Measurements from ENCODE around the gene SEC14L3. TPM values are rescaled to one million over a fixed set of nuclear protein-coding genes. Genes with fewer than 3 reads are reported as not detected.

SEC14L3 gene
- polyA plus RNA-seq, 3 donors = not detected

DNA sequence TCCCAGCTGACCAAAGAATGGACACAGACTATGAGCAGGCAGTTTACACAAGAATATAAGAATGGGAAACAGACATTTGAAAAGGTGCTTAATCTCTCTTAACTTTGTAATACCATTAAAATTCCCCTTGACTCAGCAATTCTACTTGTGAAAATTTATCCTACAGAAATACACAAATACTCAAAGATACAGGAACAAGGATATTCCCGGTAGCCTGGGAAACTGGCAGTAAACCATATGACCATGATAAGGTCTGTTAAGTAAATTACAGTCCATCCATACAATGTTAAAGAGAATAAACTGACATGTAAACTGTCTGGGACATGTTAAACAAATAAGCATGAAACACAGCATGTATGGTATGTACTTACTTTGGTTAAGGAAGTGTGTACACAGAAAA is 55.0 kb downstream of the SEC14L3 start:
- intact Hi-C loops (cut with micrococcal nuclease) = no loop called here
- Histone ChIP-seq H4K20me1 (ENCODE audit: insufficient read depth, low read length) (no peaks in the 10 kb centered on the region), H2AFZ (ENCODE audit: insufficient read depth, low read depth, low read length, poor library complexity, severe bottlenecking) (no peak overlapping the region), H3K9me3 (replicated peaks in 1 of 2; ENCODE audit: control insufficient read depth in 1 of 2, insufficient read depth in 1 of 2, low read length in 2 of 2) (no peaks in the 10 kb centered on the region), H3K36me3 (replicated peaks in 1 of 2; ENCODE audit: control insufficient read depth in 1 of 2, insufficient read depth in 2 of 2, low read length in 2 of 2) (peaks cover 4 to 31% of the 10 kb centered on the region in 2 donors), H3K27ac (ENCODE audit: low read depth in 1 of 2, low read length in 2 of 2) (no peak overlapping the region), H3K4me1 (ENCODE audit: control insufficient read depth in 1 of 2, insufficient read depth in 2 of 2, low read length in 2 of 2) (no peaks in the 10 kb centered on the region), H3K4me3 (replicated peaks in 1 of 3; ENCODE audit: low read depth in 2 of 3, low read length in 3 of 3) (no peak overlapping the region), H3K79me2 (ENCODE audit: insufficient read depth, low read length) (no peaks in the 10 kb centered on the region), H3K4me2 (replicated peaks; ENCODE audit: extremely low read depth, low read length, poor library complexity, severe bottlenecking) (no peak overlapping the region), H3K9ac (ENCODE audit: insufficient read depth, low read length, poor library complexity, severe bottlenecking) (no peak overlapping the region), H3K27me3 (ENCODE audit: control insufficient read depth in 2 of 2, insufficient read depth in 2 of 2, low read length in 2 of 2) (no peaks in the 10 kb centered on the region)
- WGBS (ENCODE audit: insufficient coverage) = no CpG with 5 or more reads among the region's 1 CpG
- Mint-ChIP-seq H3K36me3 (peaks cover 26 to 38% of the 10 kb centered on the region in 2 donors), H3K27ac (no peak overlapping the region), H3K4me1 (peaks cover 1% of the 10 kb centered on the region), H3K27me3 (ENCODE audit: low read depth in 3 of 3) (peaks cover 0 to 6% (median 3%) of the 10 kb centered on the region in 3 donors), H3K4me3 (no peak overlapping the region), H3K9me3 (no peaks in the 10 kb centered on the region)
- TF ChIP-seq, protein P1, sequence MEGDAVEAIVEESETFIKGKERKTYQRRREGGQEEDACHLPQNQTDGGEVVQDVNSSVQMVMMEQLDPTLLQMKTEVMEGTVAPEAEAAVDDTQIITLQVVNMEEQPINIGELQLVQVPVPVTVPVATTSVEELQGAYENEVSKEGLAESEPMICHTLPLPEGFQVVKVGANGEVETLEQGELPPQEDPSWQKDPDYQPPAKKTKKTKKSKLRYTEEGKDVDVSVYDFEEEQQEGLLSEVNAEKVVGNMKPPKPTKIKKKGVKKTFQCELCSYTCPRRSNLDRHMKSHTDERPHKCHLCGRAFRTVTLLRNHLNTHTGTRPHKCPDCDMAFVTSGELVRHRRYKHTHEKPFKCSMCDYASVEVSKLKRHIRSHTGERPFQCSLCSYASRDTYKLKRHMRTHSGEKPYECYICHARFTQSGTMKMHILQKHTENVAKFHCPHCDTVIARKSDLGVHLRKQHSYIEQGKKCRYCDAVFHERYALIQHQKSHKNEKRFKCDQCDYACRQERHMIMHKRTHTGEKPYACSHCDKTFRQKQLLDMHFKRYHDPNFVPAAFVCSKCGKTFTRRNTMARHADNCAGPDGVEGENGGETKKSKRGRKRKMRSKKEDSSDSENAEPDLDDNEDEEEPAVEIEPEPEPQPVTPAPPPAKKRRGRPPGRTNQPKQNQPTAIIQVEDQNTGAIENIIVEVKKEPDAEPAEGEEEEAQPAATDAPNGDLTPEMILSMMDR (IDR thresholded peaks at IDR 0.05) = no peak
- no peak for DNase-seq

GRCh38 chr22:30416403-30416802 is 55.4 kb downstream of the SEC14L3 start:
- TF ChIP-seq, protein P1 (IDR thresholded peaks at IDR 0.05) = no peak
- H3K36me3 ChIP-seq (replicated peaks in 1 of 2; ENCODE audit: control insufficient read depth in 1 of 2, insufficient read depth in 2 of 2, low read length in 2 of 2) = peaks cover 4 to 31% of the 10 kb centered on the region in 2 donors
- no peaks in the 10 kb centered on the region for H3K4me1 Mint-ChIP-seq
- H3K9me3 Mint-ChIP-seq = no peaks in the 10 kb centered on the region
- no peaks in the 10 kb centered on the region for H3K79me2 ChIP-seq (ENCODE audit: insufficient read depth, low read length)
- no peaks in the 10 kb centered on the region for H4K20me1 ChIP-seq (ENCODE audit: insufficient read depth, low read length)
- H3K27me3 Mint-ChIP-seq (ENCODE audit: low read depth in 3 of 3) = peaks cover 0 to 6% (median 3%) of the 10 kb centered on the region in 3 donors
- no peak overlapping the region for H3K4me3 Mint-ChIP-seq
- no peaks in the 10 kb centered on the region for H3K9me3 ChIP-seq (replicated peaks in 1 of 2; ENCODE audit: control insufficient read depth in 1 of 2, insufficient read depth in 1 of 2, low read length in 2 of 2)
- H2AFZ ChIP-seq (ENCODE audit: insufficient read depth, low read depth, low read length, poor library complexity, severe bottlenecking) = no peak overlapping the region
- WGBS (ENCODE audit: insufficient coverage) = 100% methylated on average over 1 of the region's 2 CpGs
- no peak overlapping the region for H3K27ac Mint-ChIP-seq
- intact Hi-C loops (cut with micrococcal nuclease) = no loop called here
- no peak overlapping the region for H3K27ac ChIP-seq (ENCODE audit: low read depth in 1 of 2, low read length in 2 of 2)
- H3K4me2 ChIP-seq (replicated peaks; ENCODE audit: extremely low read depth, low read length, poor library complexity, severe bottlenecking) = no peak overlapping the region
- no peaks in the 10 kb centered on the region for H3K27me3 ChIP-seq (ENCODE audit: control insufficient read depth in 2 of 2, insufficient read depth in 2 of 2, low read length in 2 of 2)
- no peak for DNase-seq
- no peak overlapping the region for H3K9ac ChIP-seq (ENCODE audit: insufficient read depth, low read length, poor library complexity, severe bottlenecking)
- H3K4me1 ChIP-seq (ENCODE audit: control insufficient read depth in 1 of 2, insufficient read depth in 2 of 2, low read length in 2 of 2) = no peaks in the 10 kb centered on the region
- no peak overlapping the region for H3K4me3 ChIP-seq (replicated peaks in 1 of 3; ENCODE audit: low read depth in 2 of 3, low read length in 3 of 3)
- peaks cover 26 to 38% of the 10 kb centered on the region in 2 donors for H3K36me3 Mint-ChIP-seq
